GM19239 (cell line): ENCODE measurements around the gene KIF26A.
A peak's percentile ranks its signal among the peaks of the same experiment; 100 is the strongest.

ENCODE experiments used
- DNase-seq: peaks from one replicate; pipeline ENCODE4 v3.0.0; 2011; ENCODE audit warnings: low spot score; ENCODE audit not compliant: insufficient read length
- FAIRE-seq: peaks from 2 replicates; lab custom pipeline; 2011; peaks lifted over from hg19 to GRCh38; lab: Jason Lieb, UNC

KIF26A gene

GRCh38 chr14:104126753-104127152, 11.6 kb upstream of the KIF26A start:
- no peak for FAIRE-seq
- DNase-seq: no peak

GRCh38 chr14:104128981-104129380, 9.4 kb upstream of the KIF26A start:
- DNase-seq (no peak), FAIRE-seq (no peak)

- FAIRE-seq (no peak), DNase-seq (no peak)
Observed at GRCh38 chr14:104129556-104129955, 8.8 kb upstream of the KIF26A start.

GRCh38 chr14:104130974-104131651, 7.3 kb upstream of the KIF26A start:
- no peak for FAIRE-seq

GRCh38 chr14:104131968-104132732, 6.2 kb upstream of the KIF26A start:
- DNase-seq (no peak), FAIRE-seq (no peak)

More at GRCh38 chr14:104130974-104131651, 7.3 kb upstream of the KIF26A start:
- no peak for DNase-seq

GRCh38 chr14:104132981-104133380, 5.4 kb upstream of the KIF26A start:
- FAIRE-seq (no peak), DNase-seq (no peak)

GRCh38 chr14:104133496-104133895, 4.9 kb upstream of the KIF26A start:
- FAIRE-seq (no peak), DNase-seq (no peak)

GRCh38 chr14:104134061-104134965, 4.1 kb upstream of the KIF26A start:
- DNase-seq (no peak), FAIRE-seq (no peak)

- FAIRE-seq: no peak
- no peak for DNase-seq
Observed at GRCh38 chr14:104135121-104135903, 3.1 kb upstream of the KIF26A start.

GRCh38 chr14:104135904-104136471, 2.4 kb upstream of the KIF26A start:
- no peak for FAIRE-seq
- no peak for DNase-seq

- no peak for DNase-seq
Observed at GRCh38 chr14:104136472-104137296, 1.7 kb upstream of the KIF26A start.

GRCh38 chr14:104137297-104138097, 890 bp upstream of the KIF26A start:
- DNase-seq (peak; percentile 96), FAIRE-seq (no peak)

More at GRCh38 chr14:104136472-104137296, 1.7 kb upstream of the KIF26A start:
- FAIRE-seq: no peak

GRCh38 chr14:104138718-104139459, 502 bp downstream of the KIF26A start:
- no peak for DNase-seq
- no peak for FAIRE-seq

GRCh38 chr14:104139460-104140212, 1.2 kb downstream of the KIF26A start:
- DNase-seq (no peak), FAIRE-seq (no peak)

GRCh38 chr14:104140213-104140462, 1.8 kb downstream of the KIF26A start:
- FAIRE-seq (no peak), DNase-seq (no peak)

GRCh38 chr14:104140463-104141331, 2.3 kb downstream of the KIF26A start:
- no peak for DNase-seq
- no peak for FAIRE-seq
